GM12878 (cell line): Measurements from ENCODE around the gene WASF2. TPM values are rescaled to one million over a fixed set of nuclear protein-coding genes. Genes with fewer than 3 reads are reported as not detected.

Source experiments
- ATAC-seq: fragments of 200-7000 bp; cut with Tn5 transposase; 3 replicates; pipeline ENCODE4 v1.9.1; 2020; ENCODE audit warnings: mild to moderate bottlenecking, moderate library complexity
- BruUV-seq: library from RNA; stranded (reverse); fragments of 400-500 nt; replicated peaks from 2 replicates; lab custom pipeline; 2021; lab: Mats Ljungman, UMichigan
- CTCF ChIA-PET: fragments of 300-600 bp; sonication (Branson Sonifier 250); formaldehyde crosslinking; extraction: SDS; loops from one replicate; lab custom pipeline; 2021; ENCODE audit warnings: inconsistent platforms; lab: Yijun Ruan, JAX
- POLR2A ChIA-PET: fragments of 350-600 bp; formaldehyde crosslinking; extraction: SDS; loops from one replicate; lab custom pipeline; 2021; ENCODE audit warnings: inconsistent platforms; lab: Charles Lee
- RAD21 ChIA-PET: fragments of 300-600 bp; sonication (Branson Sonifier 250); formaldehyde crosslinking; loops from one replicate; lab custom pipeline; 2023; ENCODE audit warnings: antibody characterized with exemption; ENCODE audit not compliant: unreplicated experiment; lab: Charles Lee
- SMC1A ChIA-PET: fragments of 300-600 bp; sonication (Branson Sonifier 250); formaldehyde crosslinking; loops from one replicate; lab custom pipeline; 2023; ENCODE audit not compliant: unreplicated experiment, uncharacterized antibody; lab: Charles Lee
- DNase-seq: peaks from one replicate; pipeline ENCODE4 v3.0.0-alpha.2; 2011; ENCODE audit warnings: low read depth, low spot score
- FAIRE-seq: peaks from 3 replicates; lab custom pipeline; 2011; peaks lifted over from hg19 to GRCh38; lab: Jason Lieb, UNC
- H2AFZ ChIP-seq: 2 replicates; pipeline ENCODE4 v1.6.0; 2011; ENCODE audit warnings: low read depth, low read length, control low read depth; ENCODE audit not compliant: control insufficient read depth
- H3K27ac ChIP-seq: 2 replicates; pipeline ENCODE4 v1.5.1; 2011; ENCODE audit warnings: control low read depth; ENCODE audit not compliant: control insufficient read depth, insufficient read depth
- H3K27me3 ChIP-seq, 2 experiments: replicated peaks in 1 of 2; 2 replicates each; pipeline versions ENCODE4 v1.6.0 to v1.6.1; 2011; ENCODE audit warnings: low read length in 1 of 2; ENCODE audit not compliant: control insufficient read depth in 2 of 2, insufficient read depth in 2 of 2
- H3K36me3 ChIP-seq, 2 experiments: 2 replicates each; pipeline ENCODE4 v1.5.1; 2011; ENCODE audit warnings: low read length in 1 of 2; ENCODE audit not compliant: control insufficient read depth in 2 of 2, insufficient read depth in 2 of 2
- H3K4me1 ChIP-seq: 2 replicates; pipeline ENCODE4 v1.6.1; 2011; ENCODE audit warnings: mild to moderate bottlenecking, low read length, moderate library complexity, mixed read lengths; ENCODE audit not compliant: control insufficient read depth, insufficient read depth
- H3K4me2 ChIP-seq: 2 replicates; pipeline ENCODE4 v1.6.0; 2011; ENCODE audit warnings: control low read depth; ENCODE audit not compliant: control insufficient read depth, insufficient read depth
- H3K4me3 ChIP-seq: fragments of 200-600 bp; sonication (generic); 2 replicates; pipeline ENCODE4 v1.5.1; 2016
- H3K79me2 ChIP-seq: 2 replicates; pipeline ENCODE4 v1.6.0; 2011; ENCODE audit warnings: low read length; ENCODE audit not compliant: control insufficient read depth, insufficient read depth
- H3K9ac ChIP-seq: 2 replicates; pipeline ENCODE4 v1.8.0; 2011; ENCODE audit warnings: low read length, control low read depth, mixed read lengths; ENCODE audit not compliant: control insufficient read depth, insufficient read depth
- H3K9me3 ChIP-seq: replicated peaks from 3 replicates; pipeline ENCODE4 v1.5.1; 2011; ENCODE audit warnings: mild to moderate bottlenecking, low read length; ENCODE audit not compliant: control insufficient read depth, insufficient read depth
- H4K20me1 ChIP-seq: 2 replicates; pipeline ENCODE4 v1.6.0; 2011; ENCODE audit not compliant: control insufficient read depth, insufficient read depth
- BHLHE40 ChIP-seq, 2 experiments: fragments of 450-650 bp in 1 of 2; IDR thresholded peaks; 2 replicates each; pipeline ENCODE4 v1.6.1; 2011 to 2017; ENCODE audit warnings: low read depth in 2 of 2, borderline replicate concordance in 1 of 2, improper control_type of control experiment in 1 of 2, low read length in 1 of 2, mild to moderate bottlenecking in 1 of 2
- CBX5 ChIP-seq: sonication (generic); IDR thresholded peaks from 2 replicates; pipeline ENCODE4 v1.6.1; 2016; ENCODE audit warnings: low read depth, moderate library complexity, mild to moderate bottlenecking, inconsistent platforms
- CHD1 ChIP-seq: IDR thresholded peaks from 2 replicates; pipeline ENCODE4 v1.6.1; 2012; ENCODE audit warnings: low read depth, low read length, improper control_type of control experiment
- CHD4 ChIP-seq: fragments of 200-600 bp; sonication (generic); IDR thresholded peaks from 2 replicates; pipeline ENCODE4 v1.6.1; 2016; ENCODE audit warnings: mild to moderate bottlenecking
- ELK1 ChIP-seq: IDR thresholded peaks from 2 replicates; pipeline ENCODE4 v1.6.1; 2012; ENCODE audit warnings: low read depth, low read length, improper control_type of control experiment
- HSF1 ChIP-seq: fragments of 150-350 bp; IDR thresholded peaks from 2 replicates; pipeline ENCODE4 v1.6.1; 2014; ENCODE audit warnings: mild to moderate bottlenecking, low read depth, low read length
- JUNB ChIP-seq: IDR thresholded peaks from 2 replicates; pipeline ENCODE4 v1.6.1; 2016; ENCODE audit warnings: antibody characterized with exemption, mild to moderate bottlenecking
- NFXL1 ChIP-seq: fragments of 450-650 bp; IDR thresholded peaks from 2 replicates; pipeline ENCODE4 v1.6.1; 2017; ENCODE audit warnings: antibody characterized with exemption, mild to moderate bottlenecking, borderline replicate concordance
- NFYA ChIP-seq: IDR thresholded peaks from 2 replicates; pipeline ENCODE4 v1.6.1; 2011; ENCODE audit warnings: low read depth, mild to moderate bottlenecking, low read length, improper control_type of control experiment, borderline replicate concordance
- NR2C2 ChIP-seq: IDR thresholded peaks from 2 replicates; pipeline ENCODE4 v1.6.1; 2011; ENCODE audit warnings: borderline replicate concordance, low read depth; ENCODE audit not compliant: control insufficient read depth, insufficient read length
- PAX5 ChIP-seq: IDR thresholded peaks from 2 replicates; pipeline ENCODE4 v1.6.1; 2011; ENCODE audit warnings: low read depth, low read length, borderline replicate concordance
- POLR2AphosphoS5 ChIP-seq: IDR thresholded peaks from 2 replicates; pipeline ENCODE4 v1.6.1; 2011; ENCODE audit warnings: mild to moderate bottlenecking, low read length, inconsistent platforms
- STAT1 ChIP-seq: fragments of 450-650 bp; conservative IDR thresholded peaks from 2 replicates; pipeline ENCODE4 v1.6.1; 2014; ENCODE audit warnings: antibody characterized with exemption, mild to moderate bottlenecking
- STAT3 ChIP-seq: IDR thresholded peaks from 2 replicates; pipeline ENCODE4 v1.6.1; 2011; ENCODE audit warnings: low read depth, low read length, improper control_type of control experiment
- SUPT20H ChIP-seq: IDR thresholded peaks from 2 replicates; pipeline ENCODE4 v1.6.1; 2011; ENCODE audit warnings: low read depth, mild to moderate bottlenecking, low read length, moderate library complexity, borderline replicate concordance; ENCODE audit not compliant: control insufficient read depth
- YBX1 ChIP-seq: fragments of 450-650 bp; IDR thresholded peaks from 2 replicates; pipeline ENCODE4 v1.6.1; 2016; ENCODE audit warnings: antibody characterized with exemption
- ZBED1 ChIP-seq: IDR thresholded peaks from 2 replicates; pipeline ENCODE4 v1.6.1; 2016; ENCODE audit warnings: borderline replicate concordance
- ZZZ3 ChIP-seq: IDR thresholded peaks from 2 replicates; pipeline ENCODE4 v1.6.1; 2011; ENCODE audit warnings: low read depth; ENCODE audit not compliant: control insufficient read depth, insufficient read length
- WGBS: methylation state at CpG from one replicate; pipeline ENCODE4 v1.1.6; 2016; ENCODE audit warnings: low lambda C conversion rate; ENCODE audit not compliant: insufficient replicate concordance, insufficient coverage; ENCODE audit errors: missing lambda C conversion rate; 5-methylcytosine and 5-hydroxymethylcytosine counted together
- in situ Hi-C: fragments of 300-500 bp; cut with MboI; formaldehyde crosslinking; loops from 9 replicates; pipeline ENCODE4 v1.14.3; 2018; ENCODE audit warnings: mixed read lengths
- intact Hi-C: fragments of 100-400 bp; cut with micrococcal nuclease; formaldehyde crosslinking; loops from one replicate; pipeline ENCODE4 v1.14.2; 2022; ENCODE audit not compliant: unreplicated experiment
- polyA plus RNA-seq, 11 experiments: library from polyadenylated mRNA; depleted of rRNA in 4 of 11; unstranded in 6 of 11; stranded (reverse) in 5 of 11; fragments of >200 nt; fragmentation: Nextera tagmentation in 4 of 11; fragmentation: Illumina TruSeq in 1 of 11; extraction: Ambion mirVana in 4 of 11; extraction: Trizol in 1 of 11; gene quantifications; 1 replicate in 1 of 11; 2 replicates in 10 of 11; pipeline versions ENCODE4 v1.2.1 to v1.2.3, GENCODE V29; 2011 to 2016; ENCODE audit warnings: inconsistent platforms in 2 of 11, missing spikeins in 2 of 11, low read depth in 1 of 11
- total RNA-seq, 4 experiments: library from RNA; depleted of rRNA in 3 of 4; stranded (reverse); fragments of >200 nt in 3 of 4; fragmentation: Illumina TruSeq in 1 of 4; extraction: Trizol in 1 of 4; gene quantifications; 2 replicates each; pipeline versions ENCODE4 v1.2.1 to v1.2.3, GENCODE V29; 2013 to 2021

The WASF2 gene
- total and polyA plus RNA-seq, 10 of the 15 experiments (the other 5 are each of a cell fraction or from before 2014, with no cell fraction given): 7.0 to 111 (median 37.1) TPM

- ATAC-seq (no peak), FAIRE-seq (no peak), DNase-seq (no peak)
- RAD21 ChIA-PET: interaction anchor here (1.1 to 3.1 kb wide), 2 partner anchors 28 to 36 kb away, joined by 4 to 16 read pairs; no protein-coding TSS in a partner anchor
- peaks cover 13% of the 10 kb centered on the region for H3K4me1 ChIP-seq
- no peaks in the 10 kb centered on the region for H3K9me3 ChIP-seq
- intact Hi-C loops (no loop called here), in situ Hi-C loops (no loop called here)
- TF ChIP-seq ELK1 (no peak), ZBED1 (no peak), YBX1 (no peak), STAT3 (no peak), CHD4 (no peak), BHLHE40 (IDR thresholded peaks at IDR 0.05; ENCODE audit: borderline replicate concordance in 1 of 2, low read depth in 2 of 2, low read length in 1 of 2) (no peak), POLR2AphosphoS5 (no peak), STAT1 (no peak), CBX5 (no peak), SUPT20H (no peak), CHD1 (no peak), NFYA (no peak), JUNB (no peak), HSF1 (no peak), NFXL1 (no peak), NR2C2 (no peak), ZZZ3 (no peak), PAX5 (no peak)
- no peaks in the 10 kb centered on the region for H3K79me2 ChIP-seq
- WGBS: 91% methylated on average over 5 of the region's 5 CpGs
- CTCF ChIA-PET: interaction anchor here (0.9 to 8.7 kb wide), 9 partner anchors 8 to 247 kb away, joined by 3 to 126 read pairs (median 9); partner anchors contain the start of genes AHDC1, CD164L2, GPR3 and MAP3K6
- no peaks in the 10 kb centered on the region for H4K20me1 ChIP-seq
- no peak overlapping the region for H3K27ac ChIP-seq
- POLR2A ChIA-PET: no interaction called here
- H3K4me3 ChIP-seq: no peak overlapping the region
- SMC1A ChIA-PET: interaction anchor here (1.0 to 2.0 kb wide), 3 partner anchors 26 to 36 kb away, joined by 3 to 6 read pairs (median 4); no protein-coding TSS in a partner anchor
- BruUV-seq: no TSS peak
- no peak overlapping the region; the same call in 1 of the 2 replicates for H3K4me2 ChIP-seq
- H2AFZ ChIP-seq: no peak overlapping the region
- no peaks in the 10 kb centered on the region; a peak in 1 of 4 replicates for H3K27me3 ChIP-seq
- no peak overlapping the region for H3K9ac ChIP-seq
- no peaks in the 10 kb centered on the region for H3K36me3 ChIP-seq
Observed at GRCh38 chr1:27358928-27359313, 131.0 kb downstream of the WASF2 start.
